HG02678 (cell line): ENCODE data around the gene MED28.
"Not testable (repeated sequence)": the region's sequence is repeated elsewhere in the genome, so short reads cannot be mapped to it uniquely, and the experiment has no call there.

Source experiments
- ATAC-seq: cut with Tn5 transposase; IDR thresholded peaks from one replicate; pipeline ENCODE4 v1.9.1; 2021; ENCODE audit warnings: mild to moderate bottlenecking, moderate library complexity; ENCODE audit not compliant: unreplicated experiment

MED28 gene

DNA sequence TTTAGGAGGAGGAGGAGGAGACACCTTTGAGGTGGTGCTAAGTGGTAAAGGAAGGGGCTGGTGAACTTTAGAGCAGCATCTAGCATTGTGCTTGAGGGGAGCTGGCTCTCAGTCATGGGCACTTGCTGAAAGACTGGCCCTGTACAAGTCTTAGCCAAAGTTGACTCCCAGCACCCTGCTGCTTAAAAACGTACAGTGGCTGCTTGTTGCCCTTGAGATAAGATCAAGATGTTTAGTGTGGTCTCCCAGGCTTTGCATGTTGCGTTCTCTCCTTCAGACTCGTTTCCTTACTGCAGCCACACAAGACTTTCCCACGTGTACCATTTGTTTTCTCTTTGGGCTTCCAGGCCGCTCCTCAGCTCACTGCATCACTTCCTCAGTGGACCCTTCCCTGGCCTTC, 1.8 kb downstream of the MED28 start:
- no peak for ATAC-seq

DNA sequence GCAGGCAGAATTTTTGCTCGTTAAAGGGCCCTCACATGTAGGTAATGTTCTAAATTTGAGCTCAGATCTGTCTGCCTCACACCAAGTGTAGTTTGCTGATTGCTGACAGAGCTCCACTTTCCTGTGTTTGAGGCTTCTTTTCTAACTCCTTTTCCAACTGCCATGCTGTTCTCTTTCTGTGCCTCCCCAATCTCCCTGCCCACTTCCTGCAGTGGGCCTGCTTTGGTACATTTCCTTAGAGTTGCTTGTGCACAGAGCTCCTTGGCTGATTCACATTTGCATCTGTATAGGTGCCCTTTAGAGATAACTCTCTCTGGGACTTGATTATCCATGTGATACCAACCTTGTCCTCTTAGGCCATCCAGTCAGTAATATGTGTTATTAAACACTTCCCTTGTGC, 4.5 kb downstream of the MED28 start:
- no peak for ATAC-seq

DNA sequence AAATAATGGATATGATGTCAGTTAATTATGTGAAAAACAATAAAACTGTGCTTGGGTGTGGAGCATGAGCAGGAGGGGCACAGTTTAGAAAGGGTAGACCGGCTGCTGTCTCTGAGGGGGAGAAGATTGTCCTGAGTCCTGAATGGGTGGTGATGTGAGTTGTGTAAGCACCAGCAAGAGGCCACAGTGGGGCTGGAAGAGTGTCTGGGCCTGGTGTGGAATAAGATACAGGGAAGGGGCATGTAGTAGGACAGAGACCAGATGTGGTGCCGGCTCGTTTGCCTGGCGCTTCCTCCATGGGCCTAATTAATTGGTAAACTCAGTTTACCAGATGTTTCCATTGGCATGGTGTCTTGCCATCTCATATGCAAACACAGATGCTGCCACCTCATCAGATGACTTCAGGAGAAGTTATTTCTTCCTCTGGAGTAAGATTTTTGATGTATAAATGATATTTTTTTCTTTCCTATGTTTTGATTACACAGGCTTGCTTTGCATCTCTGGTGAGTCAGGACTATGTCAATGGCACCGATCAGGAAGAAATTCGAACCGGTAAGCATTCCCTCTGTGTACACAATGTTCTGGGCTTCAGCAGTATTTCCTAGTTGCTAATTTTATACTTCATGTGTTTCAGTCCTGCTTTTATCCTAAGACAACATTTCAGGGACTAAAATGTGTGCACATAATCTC, 5.1 kb downstream of the MED28 start:
- ATAC-seq, result no peak

DNA sequence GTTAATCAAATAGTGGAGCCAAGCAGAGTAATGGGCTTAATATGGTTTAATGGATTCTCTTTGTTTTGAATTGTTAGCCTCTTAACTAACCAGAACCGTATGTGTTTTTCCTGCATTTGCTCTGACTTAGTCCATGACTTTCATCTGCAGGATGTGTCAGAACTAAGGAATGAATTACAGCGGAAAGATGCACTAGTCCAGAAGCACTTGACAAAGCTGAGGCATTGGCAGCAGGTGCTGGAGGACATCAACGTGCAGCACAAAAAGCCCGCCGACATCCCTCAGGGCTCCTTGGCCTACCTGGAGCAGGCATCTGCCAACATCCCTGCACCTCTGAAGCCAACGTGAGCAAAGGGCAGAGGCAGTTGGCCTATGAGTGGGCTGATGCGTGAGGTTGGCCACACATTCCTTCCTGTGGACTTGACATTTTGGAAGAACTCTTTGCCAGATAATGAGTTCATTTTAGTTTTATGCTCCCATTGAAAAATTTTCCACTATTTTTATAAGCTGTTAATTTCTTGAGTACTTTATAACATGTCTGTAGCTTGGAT, 9.1 kb downstream of the MED28 start:
- no peak for ATAC-seq

DNA sequence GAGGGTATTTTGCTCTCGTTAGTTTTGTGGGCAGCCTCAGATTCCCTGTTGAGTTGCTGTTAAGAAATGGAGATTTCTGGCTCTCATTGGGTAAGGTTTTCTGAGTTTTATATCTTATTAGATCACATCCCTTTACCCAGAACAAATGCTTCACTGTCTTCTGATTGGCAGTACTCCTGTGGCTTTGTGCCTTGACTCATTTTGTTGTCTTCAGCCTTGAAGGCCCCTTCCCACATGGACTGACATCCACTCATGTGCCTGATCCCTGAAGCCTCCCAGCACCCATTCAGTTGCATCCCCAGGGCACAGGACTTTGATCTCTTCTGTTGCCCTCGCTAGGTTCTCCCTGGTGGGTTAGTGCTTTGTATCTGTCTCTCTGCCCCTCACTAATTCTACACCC, 10.4 kb downstream of the MED28 start:
- no peak for ATAC-seq

DNA sequence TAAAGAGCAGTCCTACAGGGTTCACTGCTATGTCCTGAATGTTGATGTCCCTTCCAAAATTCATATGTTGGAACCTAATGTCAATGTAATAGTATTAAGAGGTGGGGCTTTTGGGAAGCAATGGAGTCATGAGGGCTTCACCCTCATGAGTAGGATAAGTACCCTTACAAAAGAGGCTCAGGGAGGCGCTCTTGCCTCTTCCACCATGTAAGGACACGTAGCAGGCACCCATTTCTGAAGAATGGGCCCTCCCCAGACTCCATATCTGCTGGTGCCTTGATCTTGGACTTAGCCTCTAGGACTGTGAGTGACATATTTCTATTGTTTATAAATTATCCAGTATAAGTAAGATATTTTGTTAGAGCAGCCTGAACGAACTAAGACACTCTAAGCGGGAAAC, 15.8 kb downstream of the MED28 start:
- ATAC-seq, result no peak

DNA sequence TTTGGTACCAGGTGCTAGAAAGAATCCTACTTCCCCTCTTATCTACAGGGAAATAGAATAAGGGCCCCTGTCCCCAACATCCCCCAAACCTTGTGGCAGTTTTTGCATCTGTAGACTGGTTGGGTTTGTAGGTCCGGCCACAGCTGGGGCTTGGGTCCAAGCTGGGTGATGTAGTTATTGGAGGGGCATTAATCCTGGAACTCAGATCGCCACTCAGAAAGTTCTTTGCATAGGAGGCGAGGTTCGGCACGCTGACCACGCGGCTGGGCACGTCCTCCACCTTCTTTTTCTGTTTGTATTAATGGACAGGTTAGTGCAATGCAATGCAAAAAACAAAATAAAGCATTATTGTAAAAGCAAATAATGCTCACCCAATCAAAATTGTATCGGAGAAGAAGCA, 19.2 kb downstream of the MED28 start:
- no peak for ATAC-seq

DNA sequence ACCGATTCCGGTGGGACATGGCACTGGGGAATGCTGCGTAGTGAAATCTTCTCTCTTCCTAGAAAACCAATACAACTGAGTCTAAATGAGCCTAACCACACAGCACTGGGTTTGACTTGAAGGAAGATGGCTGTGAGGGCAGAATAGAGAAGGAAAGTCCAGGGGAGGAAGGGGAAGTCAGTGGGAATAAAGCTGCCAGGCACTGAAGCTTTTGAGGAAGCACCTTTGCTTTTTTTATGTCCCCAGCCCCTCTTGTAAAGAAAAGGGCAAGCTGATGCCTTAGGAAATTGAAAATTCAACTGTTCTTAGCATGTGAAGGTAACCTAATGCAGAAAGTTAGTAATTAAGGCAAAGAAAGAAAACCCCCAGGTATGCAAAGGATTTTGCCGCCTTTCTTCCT, 20.6 kb downstream of the MED28 start:
- no peak for ATAC-seq

DNA sequence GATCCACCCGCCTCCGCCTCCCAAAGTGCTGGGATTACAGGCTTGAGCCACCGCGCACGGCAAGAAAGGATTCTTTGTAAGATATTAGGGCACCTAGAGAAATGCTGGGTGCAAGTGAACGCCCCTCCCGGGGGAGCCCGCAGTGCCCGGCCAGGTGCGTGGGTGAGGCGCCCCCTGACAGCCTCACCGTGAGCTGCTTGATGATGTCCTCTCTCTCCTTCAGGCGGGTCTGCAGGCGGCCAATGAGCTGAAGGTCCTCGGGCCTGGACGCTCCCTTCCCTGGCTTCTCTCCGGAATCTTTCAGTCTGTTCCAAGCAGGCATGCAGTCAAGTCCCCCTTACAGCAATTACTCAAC, 21.9 kb downstream of the MED28 start:
- no peak for ATAC-seq

DNA sequence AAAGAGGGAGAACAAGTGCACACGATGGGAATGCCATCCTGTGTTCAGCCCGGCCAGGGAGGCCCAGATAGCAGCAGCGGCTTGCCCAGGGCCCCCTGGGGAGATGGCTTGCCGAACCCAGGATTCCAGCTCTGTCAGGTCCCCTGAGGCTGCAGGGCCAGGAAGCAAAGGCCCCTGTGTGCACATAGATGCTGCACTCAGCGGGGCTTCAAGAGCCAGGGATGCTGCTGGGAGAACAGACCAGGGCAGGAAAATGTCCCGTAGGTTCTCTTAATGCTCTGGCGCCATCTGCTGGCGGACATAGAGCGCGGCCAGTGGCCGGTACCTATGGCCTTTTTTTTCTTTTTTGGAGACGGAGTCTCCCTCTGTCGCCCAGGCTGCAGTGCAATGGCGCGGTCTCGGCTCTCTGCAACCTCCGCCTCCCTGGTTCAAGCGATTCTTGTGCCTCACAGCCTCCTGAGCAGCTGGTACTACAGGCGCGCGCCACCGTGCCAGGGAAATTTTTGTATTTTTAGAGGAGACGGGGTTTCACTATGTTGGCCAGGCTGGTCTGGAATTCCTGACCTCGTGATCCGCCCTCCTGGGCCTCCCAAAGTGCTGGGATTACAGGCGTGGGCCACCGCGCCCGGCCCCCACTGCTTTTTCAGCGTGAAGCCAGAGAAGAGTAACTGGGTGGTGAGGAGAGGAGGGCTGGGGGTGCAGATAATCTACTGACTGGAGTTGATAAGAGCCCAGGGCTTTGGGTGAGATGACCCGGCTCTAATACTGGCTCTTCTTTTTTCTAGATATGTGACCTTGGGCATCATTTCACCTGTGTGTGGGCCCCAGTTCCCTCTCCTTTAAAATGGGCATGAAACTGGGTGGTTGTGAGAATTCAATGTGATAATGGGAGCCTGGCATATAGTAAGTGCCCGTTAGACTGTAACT, 22.5 kb downstream of the MED28 start:
- peak; percentile 86 for ATAC-seq

DNA sequence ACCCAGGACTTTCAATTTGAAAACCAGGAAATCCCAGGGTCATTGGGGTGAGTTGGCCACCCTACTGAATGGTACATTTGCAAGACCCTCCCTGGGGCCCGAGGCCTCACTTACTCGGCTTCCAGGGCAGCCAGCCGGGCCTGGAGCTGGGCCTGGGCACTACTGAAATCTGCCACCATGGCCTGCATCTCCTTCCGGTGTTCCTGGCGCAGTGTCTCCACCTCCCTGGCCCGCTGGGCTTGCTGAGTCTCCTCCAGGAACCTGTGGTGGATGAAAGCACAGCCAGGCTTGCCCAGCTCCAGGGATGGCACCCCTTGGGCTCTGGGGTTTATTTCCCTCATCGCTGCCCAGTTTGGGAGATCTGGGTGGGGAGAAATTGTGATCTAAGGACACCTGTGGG, 24.7 kb downstream of the MED28 start:
- no peak for ATAC-seq

DNA sequence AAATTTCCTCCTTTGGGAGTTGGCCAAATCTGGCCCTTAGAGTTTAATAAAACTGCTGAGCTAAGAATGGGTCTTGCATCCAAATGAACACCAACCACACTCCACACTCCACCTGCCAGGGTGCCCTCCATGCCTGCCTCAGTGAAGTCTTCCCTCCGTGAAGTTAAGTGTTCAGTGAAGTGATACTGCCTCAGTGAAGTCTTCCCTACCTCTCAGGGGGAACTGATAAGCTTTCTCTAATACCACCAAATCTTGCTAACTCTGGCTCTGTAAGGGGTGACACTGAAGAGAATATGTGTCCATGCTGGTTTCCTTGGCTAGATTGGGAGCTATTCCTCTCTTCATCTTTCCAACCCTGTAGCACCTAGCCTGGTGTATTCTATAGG, 27.9 kb downstream of the MED28 start:
- no peak for ATAC-seq

DNA sequence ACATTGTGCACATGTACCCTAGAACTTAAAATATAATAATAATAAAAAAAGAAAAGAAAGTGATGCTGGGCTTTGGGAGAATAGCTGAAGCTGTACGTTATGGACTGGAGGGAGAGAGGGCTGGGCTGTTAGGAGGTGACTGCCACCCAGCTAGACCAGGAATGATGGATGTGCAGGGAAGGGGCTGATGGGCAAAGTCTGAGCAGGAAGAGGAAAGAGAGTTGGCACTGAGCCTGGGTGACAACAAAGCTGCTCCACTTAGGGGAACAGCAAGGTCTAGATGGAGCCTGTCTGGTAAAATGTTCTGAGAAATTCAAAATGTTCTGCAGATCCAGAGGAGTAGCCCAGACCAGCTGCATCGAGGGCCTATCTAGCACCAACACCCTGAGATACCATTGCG, 32.3 kb downstream of the MED28 start:
- ATAC-seq, result no peak

DNA sequence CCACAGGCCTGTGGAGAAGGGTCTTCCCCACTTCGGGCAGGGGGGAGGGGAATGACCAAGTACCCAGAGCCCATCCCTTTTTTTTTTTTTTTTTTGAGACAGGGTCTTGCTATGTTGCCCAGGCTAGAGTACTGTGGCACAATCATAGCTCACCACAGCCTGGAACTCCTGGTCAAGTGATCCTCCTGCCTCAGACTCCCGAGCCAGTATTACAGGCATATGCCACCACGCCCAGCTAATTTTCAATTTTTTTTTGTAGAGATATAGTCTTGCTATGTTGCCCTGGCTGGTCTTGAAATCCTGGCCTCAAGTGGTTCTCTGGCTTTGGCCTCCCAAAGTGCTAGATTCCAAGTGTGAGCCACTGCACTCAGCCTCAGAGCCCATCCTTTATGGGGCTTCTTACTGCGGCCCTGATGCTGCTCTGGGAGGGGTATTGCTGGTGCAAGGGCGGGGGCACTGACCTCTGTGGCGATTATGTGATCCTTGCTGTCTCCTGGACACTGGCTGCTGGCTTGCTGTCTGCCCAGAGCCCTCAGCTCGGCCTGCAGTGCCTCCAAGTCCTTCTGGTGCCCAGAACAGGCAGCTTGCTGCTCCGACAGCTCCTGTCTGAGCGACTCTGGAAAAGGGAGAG, 32.9 kb downstream of the MED28 start:
- no peak for ATAC-seq

DNA sequence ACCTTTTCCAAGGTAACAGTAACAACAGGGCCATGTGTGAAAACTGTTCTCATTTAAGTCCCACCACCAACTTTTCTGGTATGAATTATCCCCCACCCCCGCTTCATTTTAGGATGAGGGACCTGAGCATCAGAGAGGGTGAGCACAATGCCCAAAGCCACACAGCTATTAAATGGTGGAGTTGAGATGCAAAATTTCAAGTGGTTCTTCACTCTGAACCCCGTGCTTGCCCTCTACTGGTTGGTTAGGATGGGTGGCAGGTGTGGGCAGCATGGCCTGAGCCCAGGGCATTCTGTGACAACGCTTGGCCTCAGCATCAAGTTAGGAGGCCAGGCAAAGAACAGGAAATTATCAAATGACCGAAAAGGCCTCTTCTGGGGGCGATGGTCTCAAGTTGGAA, 33.5 kb downstream of the MED28 start:
- no peak for ATAC-seq

DNA sequence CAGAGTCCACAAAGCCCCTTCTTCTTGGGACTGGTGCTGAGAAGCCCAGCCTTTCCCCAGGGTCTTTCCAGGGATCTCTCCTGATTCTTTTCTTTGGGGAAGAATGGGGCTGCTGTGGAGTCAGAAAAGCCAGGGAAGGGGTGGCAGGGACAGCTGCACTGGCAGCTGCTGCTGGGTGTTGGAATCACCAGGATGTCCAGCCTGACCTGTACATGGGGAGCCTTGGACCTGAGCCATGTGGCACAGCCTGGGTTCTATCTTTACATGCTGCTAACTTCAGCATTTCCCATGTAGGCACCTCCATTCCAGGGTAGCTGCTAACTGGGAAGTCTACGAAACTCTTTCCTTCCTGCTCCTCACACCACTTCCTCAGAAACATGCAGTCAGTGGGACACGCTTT, 36.0 kb downstream of the MED28 start:
- no peak for ATAC-seq

DNA sequence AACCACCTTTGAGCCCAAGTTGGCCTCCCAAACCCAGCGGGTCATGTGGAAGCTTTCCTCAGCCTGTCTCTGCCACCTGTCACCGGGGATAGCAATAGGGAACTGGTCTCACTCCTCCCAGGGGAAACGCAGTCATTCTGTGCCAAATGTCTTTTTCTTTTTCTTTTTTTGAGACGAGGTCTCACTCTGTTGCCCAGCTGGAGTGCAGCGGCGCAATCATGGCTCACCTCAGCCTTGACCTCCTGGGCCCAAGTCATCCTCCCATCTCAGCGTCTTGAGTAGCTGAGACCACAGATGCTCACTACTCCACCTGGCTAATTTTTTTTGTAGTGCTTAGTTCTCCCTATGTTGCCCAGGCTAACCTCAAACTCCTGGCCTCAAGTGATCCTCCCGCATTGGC, 40.3 kb downstream of the MED28 start:
- no peak for ATAC-seq

DNA sequence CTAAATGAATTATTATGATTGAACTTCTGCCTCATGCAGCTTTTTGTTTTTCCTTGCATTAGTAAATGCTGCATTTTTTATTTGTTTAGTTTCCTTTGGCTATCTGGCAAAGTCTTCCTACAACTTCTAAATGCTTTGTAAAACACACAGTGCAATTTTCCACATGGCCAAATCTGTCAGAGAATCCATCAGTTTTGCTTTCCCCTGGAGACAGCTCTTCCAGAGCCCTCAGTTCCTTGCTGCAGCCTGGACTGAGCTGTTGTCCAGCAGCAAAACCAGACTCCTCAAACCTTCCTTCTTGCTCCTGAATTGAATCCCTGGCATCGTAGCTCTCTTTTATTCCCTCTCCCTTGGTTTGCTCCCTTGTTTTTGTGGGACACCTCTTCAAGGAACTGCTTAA, 42.6 kb downstream of the MED28 start:
- no peak for ATAC-seq

DNA sequence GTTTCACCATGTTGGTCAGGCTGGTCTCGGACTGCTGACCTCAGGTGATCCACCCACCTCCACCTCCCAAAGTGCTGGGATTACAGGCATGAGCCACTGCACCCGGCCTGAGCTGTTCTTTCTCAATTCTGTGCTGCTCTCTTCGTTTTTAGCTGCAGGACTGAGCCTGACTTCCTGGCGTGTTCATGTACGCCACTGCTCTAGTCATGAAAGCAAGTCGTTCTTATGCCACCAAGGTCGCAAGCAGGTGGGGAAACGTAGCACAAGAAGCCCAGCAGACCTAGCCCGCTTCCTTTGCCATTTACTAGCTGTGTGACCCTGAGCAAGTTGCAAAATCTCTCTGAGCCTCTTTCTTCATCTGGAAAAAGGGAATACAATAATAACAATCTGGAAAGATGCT, 43.4 kb downstream of the MED28 start:
- ATAC-seq, result no peak

DNA sequence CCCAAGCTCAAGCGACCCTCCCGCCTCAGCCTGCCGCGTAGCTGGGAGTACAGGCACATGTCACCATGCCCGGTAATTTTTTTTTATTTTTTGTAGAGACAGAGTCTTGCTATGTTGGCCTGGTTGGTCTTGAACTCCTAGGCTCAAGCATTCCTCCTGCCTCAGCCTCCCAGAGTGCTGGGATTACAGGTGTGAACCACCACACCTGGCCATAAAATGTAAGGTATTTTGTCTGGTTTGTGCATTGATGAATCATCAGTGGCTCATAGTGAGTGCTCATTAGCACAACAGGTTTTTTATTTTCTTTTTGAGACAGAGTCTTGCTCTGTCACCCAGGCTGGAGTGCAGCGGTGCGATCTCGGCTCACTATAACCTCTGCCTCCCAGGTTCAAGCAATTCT, 44.8 kb downstream of the MED28 start:
- not testable (repeated sequence) for ATAC-seq

DNA sequence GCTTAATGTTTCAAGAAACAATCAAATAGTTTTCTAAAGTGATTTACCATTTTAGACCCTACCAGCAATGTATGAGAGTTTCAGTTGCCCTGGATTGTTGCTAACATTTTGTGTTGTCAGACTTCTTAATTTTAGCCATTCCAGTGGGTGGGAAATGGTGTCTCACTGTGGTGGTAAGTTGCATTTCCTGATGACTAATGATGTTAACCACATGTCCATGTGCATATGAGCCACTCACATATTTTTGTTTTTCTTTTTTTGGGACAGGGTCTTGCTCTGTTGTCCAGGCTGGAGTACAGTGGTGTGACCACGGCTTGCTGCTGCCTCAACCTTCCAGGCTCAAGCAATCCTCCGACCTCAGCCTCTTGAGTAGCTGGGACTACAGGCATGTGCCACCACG, 48.3 kb downstream of the MED28 start:
- no peak for ATAC-seq

DNA sequence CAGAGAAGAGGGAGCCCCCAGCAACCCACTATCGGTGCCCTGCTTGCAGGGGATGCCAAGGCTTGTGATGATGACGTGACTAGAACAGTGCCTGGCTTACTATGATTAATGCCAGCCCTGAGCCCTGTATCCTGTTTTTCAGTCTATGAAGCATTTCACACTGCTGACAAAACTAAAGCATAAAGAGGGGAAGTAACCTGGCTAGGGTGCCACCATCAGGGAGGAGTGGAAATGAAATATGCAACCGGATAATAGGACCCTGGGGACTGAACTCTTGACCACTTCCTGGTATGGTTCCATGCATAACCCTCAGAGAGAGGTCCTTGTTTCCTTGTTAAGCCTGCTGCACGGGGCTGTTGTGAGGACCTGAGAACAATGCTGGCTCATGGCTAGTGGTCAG, 50.3 kb downstream of the MED28 start:
- ATAC-seq, result peak; percentile 81
